GM21515 (cell line): ENCODE data around the gene GRM8.

Experiments
- ATAC-seq: cut with Tn5 transposase; IDR thresholded peaks from one replicate; pipeline ENCODE4 v1.9.1; 2021; ENCODE audit not compliant: unreplicated experiment

GRM8 gene

DNA sequence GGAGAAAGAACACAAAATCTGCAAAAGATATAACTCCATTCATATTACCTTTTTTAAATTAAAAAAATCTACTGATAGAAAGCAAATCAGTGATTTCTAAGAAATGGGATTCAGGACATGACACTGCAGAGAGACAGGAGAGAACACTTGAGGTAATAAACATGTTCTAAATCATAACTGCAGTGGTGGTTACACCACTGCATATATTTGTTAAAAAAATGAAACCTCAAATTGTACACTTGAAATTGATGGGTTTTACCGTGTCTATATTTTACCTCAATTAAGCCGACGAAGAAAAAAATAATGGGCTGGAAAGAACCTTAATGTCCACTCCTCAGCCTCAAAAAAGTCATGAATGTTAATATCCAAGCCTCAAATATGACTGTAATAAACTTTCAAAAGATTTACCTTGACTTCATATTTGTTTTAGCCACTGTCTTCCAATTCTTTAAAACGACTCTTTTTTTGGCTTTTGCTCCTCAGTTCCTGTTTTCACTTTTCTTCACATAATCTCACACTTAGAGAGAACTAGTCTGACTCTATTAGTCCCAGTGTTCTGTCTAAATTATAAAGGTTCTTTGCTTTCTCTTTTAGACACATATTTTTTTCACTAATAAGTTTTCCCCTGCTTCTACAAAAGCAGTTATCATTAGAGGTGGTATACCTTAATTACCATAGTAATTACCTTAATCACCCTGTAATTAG, 502.4 kb downstream of the GRM8 start:
- no peak for ATAC-seq

DNA sequence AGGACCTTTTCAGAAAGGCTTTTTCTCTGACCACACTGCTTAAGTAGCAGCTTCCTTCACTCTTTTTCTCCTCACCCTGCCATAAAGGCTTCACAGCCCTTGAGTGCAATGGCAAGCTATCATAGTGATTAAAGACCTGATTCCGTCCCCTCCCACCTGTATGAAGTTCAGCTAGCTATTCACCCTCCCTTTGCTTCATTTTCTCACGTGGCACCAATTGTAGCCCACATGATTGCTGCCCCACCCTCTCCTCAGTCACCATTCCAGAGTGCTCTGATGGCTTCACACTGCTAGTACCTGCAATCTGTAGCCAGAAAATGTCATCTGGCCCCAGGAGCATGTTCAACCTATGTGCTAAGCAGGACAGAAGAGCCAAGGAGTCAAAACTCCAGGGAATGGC, 523.8 kb downstream of the GRM8 start:
- no peak for ATAC-seq

DNA sequence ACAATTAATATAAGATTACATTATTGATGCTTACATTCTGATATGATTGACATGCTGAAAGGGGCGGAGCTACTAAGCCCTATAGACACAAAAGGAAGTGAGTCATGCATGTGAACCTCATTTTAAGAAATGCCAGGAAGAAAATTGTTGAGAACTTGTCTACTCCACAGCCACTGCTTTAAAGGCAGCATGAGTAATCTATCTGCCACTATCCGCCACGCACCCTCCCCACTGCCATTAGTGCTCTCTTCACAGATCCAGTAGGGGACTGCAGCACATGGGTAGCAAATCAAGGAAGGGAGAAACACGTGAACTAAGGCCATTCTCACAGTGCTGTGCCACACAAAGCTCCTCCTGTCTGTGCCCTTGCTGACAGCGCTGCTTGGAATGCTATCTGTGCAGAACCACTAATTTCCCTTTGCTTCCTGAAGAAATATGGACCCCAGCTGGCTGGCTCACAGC, 524.8 kb downstream of the GRM8 start:
- no peak for ATAC-seq

DNA sequence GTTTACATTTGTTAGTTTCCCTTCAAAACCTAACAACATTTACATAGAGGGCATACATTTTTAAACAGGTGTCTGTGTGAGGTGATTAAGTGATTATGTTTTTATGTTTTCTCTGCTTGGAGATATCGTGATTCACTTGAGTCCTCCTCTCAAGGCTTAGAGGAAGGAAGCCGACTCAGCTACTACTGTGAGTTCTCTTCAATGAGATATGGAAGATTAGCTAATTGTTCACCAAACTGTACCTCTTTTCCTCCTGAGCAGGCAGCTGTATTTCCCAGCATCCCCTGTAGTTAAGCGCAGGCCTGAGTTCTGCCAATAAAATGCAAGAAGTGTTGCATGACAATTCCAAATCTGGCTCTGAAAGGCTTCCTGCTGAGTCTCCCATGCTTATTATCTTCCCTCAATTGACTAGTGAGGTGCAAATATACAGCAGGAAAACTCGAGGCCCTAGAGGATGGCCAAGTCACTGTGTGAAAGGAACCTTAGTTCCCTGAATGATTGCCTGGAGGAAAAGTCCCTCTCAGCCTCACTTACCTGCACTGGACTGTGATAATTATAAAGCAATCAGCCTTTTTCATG, 528.7 kb downstream of the GRM8 start:
- no peak for ATAC-seq

DNA sequence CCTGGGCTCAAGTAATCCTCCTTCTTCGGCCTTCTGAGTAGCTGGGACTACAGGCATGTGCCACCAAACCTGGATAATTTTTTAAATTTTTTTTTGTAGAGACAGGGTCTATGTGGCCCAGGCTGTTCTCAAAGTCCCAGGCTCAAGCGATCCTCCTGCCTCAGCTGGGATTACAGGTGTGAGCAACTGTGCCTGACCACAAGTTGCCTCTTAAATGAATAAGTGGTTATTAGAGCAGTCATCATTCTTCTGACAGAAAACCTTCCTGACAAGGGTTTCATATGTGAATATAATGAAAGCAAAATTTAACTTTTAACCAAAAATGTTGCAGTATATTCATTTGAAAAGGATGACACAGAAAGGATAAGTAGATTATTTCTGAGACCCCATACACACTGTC, 532.5 kb downstream of the GRM8 start:
- peak; percentile 95 for ATAC-seq

DNA sequence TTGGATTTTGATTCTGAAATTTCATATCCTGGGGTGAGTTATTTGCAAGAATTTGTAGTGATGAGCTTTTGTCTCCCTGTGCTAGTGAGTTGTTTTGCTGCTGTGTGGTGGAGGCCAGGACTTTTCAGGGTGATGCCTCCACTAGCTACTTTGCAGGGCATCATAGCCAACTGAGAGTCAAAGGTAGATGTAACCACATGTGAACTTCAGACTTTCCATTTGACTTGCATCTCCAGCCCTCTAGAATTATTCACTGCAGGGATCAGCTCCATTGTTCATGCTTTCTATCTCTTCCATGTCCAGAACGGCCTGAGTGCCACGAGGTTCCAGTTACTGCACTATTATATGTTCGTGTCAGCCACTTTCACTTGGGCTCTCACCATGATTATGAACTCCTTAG, 534.3 kb downstream of the GRM8 start:
- ATAC-seq = no peak

DNA sequence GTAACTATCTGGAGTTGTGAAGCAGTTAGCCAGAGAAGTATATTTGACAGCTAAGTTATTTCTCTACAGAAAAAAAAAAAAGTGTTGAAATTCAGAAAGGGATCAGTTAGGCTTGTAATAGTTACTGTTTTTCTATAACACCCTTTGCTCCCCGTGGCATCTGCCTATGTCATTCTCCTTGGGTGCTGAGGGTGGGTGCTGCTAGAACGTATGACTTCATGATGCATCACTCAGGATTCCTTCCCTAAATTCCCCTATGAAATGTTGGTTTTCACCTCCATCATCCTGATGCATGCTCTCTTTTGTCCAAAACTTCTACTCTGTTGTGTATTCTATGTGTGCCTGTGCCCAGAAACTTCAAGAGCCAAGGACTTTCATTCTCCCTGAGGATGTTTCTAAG, 536.4 kb downstream of the GRM8 start:
- no peak for ATAC-seq

DNA sequence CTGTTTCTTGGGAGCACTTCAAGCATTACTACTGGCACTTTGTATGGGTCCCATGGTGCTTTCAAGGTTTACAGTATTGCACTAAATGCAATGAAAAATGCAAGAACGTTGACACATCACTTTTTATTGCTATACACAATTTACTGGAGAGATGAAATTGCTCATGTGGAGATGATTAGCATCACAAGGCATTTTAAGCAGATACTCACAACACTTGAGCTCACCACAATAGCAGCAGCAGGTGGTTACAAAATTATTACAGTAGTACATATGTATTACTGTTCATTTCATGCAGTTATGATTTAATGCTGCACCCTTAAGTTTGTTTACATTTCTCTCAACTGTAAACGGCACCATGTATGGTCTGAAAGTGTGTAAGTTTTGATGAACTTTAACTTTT, 537.7 kb downstream of the GRM8 start:
- ATAC-seq = no peak

DNA sequence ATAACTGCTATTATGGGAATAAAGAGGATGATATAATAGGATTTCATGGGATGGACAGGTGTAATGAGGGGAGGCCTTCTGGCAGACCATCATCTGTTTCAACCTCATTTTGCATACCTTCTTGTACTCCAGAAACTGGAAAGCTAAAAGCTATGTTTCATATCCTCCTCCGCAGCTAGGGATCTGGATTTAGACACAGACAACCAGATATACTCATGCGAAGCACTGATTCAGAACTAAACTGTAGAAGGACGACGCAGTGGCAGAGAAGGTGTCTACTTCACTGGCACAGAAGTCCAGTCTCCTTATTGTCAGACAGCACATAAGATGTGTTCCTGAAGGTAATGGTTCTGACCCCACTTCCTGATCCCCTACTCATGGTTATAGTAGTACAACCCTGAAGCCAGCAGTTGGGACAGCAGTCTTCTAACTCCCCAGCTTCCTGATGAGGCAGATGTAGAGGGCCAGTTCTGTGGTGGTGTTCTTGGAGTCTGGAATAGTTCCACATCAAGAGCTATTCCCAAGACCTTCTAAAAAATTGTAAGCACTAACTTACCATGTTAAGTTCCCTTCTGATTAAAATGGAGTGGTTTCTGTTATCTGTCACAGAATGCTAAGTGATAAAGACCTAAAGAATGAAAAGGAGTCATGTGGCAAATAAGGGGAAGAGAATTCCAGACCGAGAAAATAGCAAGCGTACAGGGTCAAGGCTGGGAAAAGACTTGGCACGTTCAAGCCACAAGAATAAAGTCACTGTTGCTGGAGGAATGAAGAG, 550.3 kb downstream of the GRM8 start:
- peak; percentile 61 for ATAC-seq

DNA sequence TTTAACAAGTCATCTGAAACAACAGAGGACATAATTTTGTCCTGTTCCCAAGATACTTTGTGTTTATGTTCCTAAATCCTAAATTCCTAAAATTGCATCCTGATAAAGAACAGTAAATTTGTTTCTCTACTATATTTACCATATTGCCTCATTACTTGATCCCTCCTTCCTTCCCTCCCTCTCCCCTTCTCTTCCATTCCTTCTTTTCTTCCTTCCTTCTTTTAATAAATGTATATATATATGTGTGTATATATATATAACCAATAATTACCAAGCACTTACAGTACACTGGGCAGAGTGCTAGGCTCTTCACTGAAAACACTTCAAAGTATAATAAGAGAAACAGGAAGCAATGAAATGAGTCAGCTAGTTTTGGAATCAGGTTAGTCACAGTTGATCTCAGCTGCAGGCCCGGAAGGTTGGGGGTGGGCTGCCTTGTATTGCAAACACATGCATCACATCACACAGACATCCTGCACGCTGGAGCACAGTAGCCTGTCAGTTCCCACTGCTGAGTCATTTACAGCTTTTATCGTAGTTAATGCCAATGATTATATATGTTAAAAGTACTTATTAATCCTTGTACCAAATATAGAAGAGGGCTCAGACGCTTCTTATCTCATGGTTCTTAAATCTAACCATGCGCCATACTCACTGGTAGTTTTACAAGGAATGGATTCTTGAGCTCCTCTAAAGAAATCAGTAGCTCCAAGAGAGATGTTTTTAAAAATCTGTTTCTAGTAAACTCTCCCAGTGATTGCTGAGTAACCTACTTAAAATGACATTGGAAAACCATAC, 551.7 kb downstream of the GRM8 start:
- ATAC-seq = peak; percentile 92

DNA sequence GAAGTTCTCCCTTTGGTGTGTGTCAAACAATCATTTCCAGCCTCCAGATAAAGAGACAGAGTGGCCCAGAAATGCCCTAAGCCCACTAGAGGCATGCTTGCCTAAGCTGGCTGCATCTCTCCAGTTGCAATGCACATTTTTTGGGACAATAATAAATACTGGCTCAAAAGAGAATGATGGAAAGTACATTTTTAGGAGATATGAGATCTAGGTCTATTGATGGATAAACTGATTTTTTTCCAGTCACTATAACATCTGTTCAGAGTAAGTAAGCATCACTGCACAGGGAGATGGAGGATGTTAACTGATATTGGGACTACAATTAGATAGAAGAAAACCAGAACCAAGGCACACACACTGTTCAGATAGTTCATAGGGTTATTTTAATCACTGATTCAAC, 553.0 kb downstream of the GRM8 start:
- ATAC-seq = no peak

DNA sequence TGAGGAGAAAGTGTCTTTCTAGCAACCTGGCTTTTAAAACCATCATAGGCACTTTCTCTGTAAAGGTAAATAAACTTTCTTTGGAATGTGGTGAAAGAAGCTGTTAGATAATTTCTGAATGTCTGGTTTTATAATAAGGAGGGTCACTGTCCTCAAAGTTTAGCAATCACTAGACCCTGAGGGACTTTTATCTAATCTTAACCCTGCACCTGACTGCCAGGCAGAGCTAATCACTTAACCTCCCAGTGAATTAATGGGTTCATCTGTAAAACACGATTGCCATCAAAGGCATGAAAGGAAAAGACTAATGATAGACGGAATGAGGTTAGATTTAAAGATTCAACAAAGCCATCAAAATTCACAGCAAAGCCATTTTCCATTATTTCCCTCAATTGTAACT, 553.8 kb downstream of the GRM8 start:
- ATAC-seq = no peak

DNA sequence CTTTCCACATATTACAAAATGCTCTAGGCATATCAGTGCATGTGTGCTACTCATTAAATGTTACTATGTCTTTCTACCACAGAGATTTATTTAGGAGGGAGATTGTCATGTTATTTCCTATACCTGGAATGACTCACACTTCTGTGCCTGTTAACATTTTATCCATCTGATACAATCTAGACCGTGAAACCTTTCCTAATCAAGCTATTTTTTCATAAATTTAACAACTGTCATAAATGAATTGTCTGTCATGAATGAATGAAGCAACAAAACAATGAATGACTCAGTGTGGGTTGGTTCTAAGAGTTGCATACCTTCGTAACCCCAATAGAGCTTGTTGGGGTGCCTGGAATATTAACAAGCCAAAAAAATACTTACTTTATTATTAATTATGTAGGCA, 554.3 kb downstream of the GRM8 start:
- ATAC-seq = no peak

DNA sequence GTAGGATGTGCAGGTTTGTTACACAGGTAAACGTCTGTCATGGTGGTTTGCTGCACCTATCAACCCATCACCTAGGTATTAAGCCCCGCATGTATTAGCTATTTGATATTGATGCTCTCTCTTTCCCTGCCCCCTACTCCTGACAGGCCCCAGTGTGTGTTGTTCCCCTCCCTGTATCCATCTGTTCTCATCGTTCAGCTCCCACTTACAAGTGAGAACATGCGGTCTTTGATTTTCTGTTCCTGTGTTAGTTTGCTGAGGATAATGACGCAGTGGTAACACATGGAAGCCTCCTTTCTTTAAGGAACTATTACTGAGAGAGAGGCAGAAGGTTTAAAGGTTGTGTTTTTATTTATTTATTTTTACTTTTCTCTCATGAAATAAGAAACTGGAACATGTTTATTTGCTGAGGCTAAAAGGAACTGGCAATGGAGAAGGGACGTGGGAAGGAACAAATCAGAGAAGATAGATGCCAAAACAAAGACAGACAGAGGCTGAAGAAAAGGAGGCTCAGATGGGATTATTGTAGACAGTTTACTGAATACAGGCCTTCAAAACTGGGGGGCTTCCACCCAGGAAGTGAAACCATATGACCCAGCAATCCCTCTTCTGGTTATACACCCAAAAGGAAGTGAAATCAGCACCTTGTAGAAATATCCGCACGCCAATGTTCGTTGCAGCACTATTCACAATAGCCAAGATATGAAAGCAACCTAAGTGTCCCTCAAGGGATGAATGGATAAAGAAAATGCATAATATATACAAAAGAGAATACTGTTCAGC, 556.3 kb downstream of the GRM8 start:
- peak; percentile 35 for ATAC-seq

DNA sequence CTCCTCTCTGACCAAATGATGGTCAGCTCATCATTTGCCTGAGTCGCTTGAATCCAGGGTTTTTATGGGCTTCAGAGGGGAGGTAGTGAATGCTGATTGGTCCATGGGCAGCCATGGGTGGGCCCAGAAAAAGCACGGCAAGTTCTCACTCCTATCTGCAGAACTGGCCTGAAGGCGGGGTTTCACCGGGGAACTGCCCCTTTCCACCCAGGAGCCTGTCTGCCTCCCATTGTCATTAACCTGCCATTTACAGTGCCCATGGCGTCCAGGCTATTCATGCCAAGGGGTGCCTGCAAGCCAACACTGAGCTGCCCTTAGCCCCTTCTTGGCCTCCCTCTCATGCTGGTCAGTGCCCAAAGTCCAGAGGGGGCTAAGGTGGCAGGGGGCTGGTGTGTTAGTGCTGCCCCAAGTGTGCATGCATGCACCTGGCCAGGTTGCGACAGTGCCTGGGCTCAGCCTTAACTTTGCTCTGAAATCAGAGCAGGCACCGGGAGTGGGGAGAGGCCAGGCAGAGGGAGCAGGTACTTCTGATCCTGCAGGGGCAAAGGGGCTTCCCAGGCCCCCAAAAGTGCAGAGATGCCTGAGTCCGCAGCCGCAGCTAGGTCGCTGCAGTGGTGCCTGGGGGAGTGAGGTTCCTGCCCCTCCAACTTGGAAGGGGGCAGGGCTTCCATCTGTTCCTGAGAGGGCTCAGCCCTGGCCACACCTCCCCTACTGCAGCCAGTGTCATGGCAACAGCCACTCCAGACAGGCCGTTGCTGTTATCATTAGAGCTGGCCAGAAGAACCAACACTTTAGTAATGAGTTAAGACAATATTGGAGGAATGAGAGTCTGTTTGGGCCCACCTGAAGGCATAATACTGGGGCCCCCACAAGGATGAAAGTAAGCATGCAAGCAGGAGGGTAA, 561.6 kb downstream of the GRM8 start:
- no peak for ATAC-seq

DNA sequence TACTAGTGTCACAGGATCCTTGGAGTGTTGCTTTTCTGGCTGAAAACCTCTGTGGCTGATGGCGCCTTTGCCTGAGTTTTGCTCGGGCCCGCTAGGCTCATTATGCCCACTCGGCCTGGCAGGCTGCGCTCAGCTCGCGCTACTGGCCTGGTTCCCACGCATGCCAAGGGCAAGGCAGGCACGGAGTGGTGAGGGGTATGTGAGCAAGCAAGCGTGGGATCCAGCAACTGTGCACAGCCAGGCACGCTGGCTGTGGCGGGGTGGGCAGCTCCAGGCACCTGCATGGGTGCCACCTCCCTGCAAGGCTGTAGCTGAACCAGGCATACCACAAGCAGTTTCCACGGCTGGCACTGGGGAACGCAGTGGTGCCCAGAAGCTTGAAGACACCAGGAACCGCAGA, 562.6 kb downstream of the GRM8 start:
- no peak for ATAC-seq

DNA sequence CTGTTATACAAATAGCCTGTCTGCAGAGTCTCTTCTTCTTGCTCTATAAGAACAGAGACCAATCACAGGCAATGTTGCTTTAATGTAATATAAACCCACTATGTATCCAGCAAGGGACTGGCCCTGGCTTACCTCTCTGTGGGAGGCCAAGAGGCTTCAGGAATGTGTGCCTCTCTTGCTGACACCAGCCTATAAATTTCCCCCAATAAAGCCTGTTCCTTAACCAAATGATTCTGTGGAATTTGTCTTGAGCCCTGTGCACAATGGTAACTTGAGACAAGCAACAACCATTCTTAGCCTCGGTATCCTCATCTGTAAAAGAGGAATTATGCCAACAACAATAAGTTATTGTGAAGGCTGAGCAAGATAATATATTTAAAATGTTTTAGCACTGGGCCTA, 563.7 kb downstream of the GRM8 start:
- ATAC-seq = no peak

DNA sequence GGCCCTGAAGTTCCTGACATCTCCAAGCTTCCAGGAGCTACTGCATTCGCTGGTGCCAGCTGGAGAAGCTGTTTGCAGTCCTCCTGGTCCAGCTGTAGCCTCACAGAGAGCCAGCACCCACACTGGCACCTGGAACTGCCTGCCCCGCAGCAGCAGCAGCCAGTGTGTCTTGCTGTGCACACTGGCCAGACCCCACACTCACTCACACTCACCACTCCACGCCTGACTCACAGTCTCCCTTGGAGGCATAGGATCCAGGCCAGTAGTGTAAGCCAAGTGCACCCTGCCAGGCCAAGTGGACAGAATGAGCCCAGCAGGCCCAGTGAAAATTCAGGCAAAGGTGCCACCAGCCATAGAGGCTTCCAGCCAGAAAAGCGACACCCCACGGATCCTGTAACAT, 566.3 kb downstream of the GRM8 start:
- ATAC-seq = no peak

DNA sequence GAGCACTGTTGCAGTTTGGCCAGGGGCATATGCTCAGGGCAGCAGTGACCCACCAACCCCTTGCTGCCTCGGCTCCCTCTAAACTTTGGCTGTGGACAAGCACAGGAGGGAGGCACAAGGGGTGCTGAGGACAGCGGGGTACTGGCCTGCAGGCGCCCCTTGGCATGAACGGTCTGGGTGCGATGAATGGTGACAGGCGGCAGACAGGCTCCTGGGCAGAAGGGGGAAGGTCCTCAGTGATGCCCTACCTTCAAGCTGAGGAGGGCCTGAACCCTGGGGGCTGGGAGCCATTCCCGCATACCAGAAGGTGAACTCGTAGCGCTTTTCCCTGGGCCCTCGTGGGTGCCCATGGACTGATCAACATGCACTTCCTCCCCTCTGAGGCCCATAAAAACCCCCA, 567.1 kb downstream of the GRM8 start:
- no peak for ATAC-seq
